ENCODE results near the gene SGCA.

Gene SGCA

DNA sequence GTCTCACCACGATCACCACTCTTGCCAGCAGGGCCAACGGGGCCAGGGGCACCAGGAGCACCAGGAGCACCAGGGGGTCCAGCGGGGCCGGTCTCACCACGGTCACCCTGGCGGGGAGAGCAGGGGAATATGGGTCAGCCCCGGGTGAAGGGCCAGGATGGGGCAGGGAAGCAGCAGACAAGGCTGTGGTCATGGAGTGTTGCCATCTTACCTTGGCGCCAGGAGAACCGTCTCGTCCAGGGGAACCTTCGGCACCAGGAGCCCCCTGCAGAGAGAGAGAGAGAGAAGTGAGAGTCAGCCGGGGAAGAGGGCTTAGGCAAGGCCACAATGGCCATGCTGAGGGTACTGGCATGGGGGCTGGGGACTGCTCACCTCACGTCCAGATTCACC is 22.7 kb downstream of the SGCA start:
- Mint-ChIP-seq H3K4me3 (no peak overlapping the region), H3K36me3 (no peaks in the 10 kb centered on the region), H3K4me1 (peaks cover 8% of the 10 kb centered on the region), H3K9me3 (no peaks in the 10 kb centered on the region), H3K27ac (no peak overlapping the region)
- no peak for DNase-seq (ENCODE audit: low spot score in 2 of 2)
- ATAC-seq, result no peak

- Mint-ChIP-seq H3K36me3 (no peaks in the 10 kb centered on the region), H3K9me3 (no peaks in the 10 kb centered on the region), H3K4me3 (no peak overlapping the region), H3K27ac (no peak overlapping the region), H3K4me1 (peaks cover 3% of the 10 kb centered on the region)
- no peak for ATAC-seq
- DNase-seq (ENCODE audit: low spot score in 2 of 2), result no peak
Observed at GRCh38 chr17:50188921-50189549, 23.2 kb downstream of the SGCA start.

- ATAC-seq, result no peak
- Mint-ChIP-seq H3K27ac (no peak overlapping the region), H3K4me3 (no peak overlapping the region)
Observed at GRCh38 chr17:50189550-50190292, 23.9 kb downstream of the SGCA start.

DNA sequence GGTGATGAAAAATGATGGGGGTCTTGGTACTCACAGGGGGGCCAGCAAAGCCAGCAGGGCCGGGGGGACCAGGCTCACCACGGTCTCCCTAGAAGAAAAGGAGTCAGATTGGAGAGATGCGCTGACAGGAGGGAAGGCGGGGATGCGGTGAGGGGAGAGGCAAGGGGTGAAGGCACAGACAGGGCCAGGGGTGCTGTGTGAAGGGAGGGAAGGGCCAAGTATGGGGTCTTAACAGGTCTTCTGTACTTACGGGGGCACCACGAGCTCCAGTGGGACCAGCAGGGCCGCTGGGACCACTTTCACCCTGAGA is 24.4 kb downstream of the SGCA start:
- Mint-ChIP-seq H3K27ac (no peak overlapping the region), H3K4me3 (no peak overlapping the region), H3K4me1 (no peaks in the 10 kb centered on the region), H3K9me3 (no peaks in the 10 kb centered on the region), H3K36me3 (no peaks in the 10 kb centered on the region)
- DNase-seq (ENCODE audit: low spot score in 2 of 2) (no peak), ATAC-seq (no peak)

More at GRCh38 chr17:50189550-50190292, 23.9 kb downstream of the SGCA start:
- no peaks in the 10 kb centered on the region for H3K9me3 Mint-ChIP-seq
- H3K4me1 Mint-ChIP-seq, result no peaks in the 10 kb centered on the region
- no peak for DNase-seq (ENCODE audit: low spot score in 2 of 2)
- no peaks in the 10 kb centered on the region for H3K36me3 Mint-ChIP-seq

- no peak for DNase-seq (ENCODE audit: low spot score in 2 of 2)
- Mint-ChIP-seq H3K4me1 (no peaks in the 10 kb centered on the region), H3K36me3 (no peaks in the 10 kb centered on the region), H3K27ac (peak overlapping the region; percentile 74), H3K4me3 (no peak overlapping the region), H3K9me3 (no peaks in the 10 kb centered on the region)
- ATAC-seq, result no peak
Observed at GRCh38 chr17:50190603-50191358, 25.0 kb downstream of the SGCA start.

DNA sequence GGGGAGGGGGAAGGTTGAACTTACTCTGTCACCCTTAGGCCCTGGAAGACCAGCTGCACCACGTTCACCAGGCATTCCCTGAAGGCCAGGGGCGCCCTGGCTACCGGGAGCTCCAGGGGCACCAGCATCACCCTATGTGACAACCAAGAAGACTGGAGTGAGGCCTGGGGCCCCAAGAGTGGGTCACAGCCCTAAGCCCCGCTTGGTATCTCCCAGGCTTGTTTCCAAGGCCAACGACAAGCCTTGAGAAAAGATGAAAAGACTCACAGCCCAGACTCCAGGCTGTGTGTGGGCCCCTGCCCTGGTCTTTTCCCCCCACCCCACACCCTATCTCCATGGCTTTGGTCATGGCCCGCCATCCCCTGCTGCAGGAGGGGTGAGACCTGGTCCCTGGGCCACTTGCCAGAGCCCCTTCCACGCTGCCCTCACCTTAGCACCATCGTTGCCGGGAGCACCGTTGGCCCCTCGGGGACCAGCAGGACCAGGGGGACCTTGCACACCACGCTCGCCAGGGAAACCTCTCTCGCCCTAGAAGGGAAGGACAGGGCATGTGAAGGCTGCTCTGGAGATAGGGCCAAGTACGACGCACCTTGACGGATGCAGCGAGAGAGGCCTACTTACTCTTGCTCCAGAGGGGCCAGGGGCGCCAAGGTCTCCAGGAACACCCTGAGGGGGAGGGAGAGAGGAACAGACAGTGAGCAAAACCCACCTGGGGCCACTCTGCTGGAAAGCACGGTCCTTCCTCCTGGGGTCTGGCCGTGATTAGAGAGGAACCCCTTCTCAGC is 25.7 kb downstream of the SGCA start:
- Mint-ChIP-seq H3K9me3 (no peaks in the 10 kb centered on the region), H3K4me1 (no peaks in the 10 kb centered on the region), H3K27ac (peak overlapping the region; percentile 74), H3K4me3 (no peak overlapping the region), H3K36me3 (no peaks in the 10 kb centered on the region)
- DNase-seq (ENCODE audit: low spot score in 2 of 2) (no peak), ATAC-seq (no peak)

- H3K9me3 Mint-ChIP-seq, result no peaks in the 10 kb centered on the region
- no peak overlapping the region for H3K4me3 Mint-ChIP-seq
- H3K27ac Mint-ChIP-seq, result no peak overlapping the region
- H3K36me3 Mint-ChIP-seq, result no peaks in the 10 kb centered on the region
- ATAC-seq (no peak), DNase-seq (ENCODE audit: low spot score in 2 of 2) (no peak)
- no peaks in the 10 kb centered on the region for H3K4me1 Mint-ChIP-seq
Observed at GRCh38 chr17:50192144-50192617, 26.4 kb downstream of the SGCA start.

DNA sequence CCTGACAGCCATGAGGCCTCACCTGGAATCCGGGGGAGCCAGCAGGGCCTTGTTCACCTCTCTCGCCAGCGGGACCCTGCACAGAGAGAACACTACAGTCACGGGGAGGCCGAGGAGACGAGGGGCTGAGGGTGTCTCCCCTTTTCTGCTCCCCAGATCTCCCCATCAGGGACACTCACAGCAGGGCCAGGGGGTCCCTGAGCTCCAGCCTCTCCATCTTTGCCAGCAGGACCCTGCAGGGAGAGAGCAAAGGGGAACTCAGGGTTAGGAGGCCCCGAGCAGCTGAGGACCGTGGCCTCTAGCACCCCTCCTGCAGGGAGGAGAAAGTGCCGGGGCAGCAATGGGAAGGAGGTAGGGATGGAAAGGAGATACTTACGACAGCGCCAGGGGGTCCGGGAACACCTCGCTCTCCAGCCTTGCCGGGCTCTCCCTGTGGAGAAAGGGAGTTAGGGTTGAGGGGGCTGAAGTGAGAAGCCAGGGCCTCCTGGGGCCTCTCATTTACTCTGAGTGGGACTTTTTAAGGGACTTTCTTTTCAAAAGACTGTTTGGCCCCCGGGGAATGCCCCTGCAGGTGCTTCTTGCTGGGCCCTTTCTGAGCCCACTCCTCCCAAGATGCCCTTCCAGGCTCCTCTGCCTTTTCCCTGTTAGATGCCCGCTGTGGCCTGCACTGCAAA is 26.9 kb downstream of the SGCA start:
- Mint-ChIP-seq H3K27ac (no peak overlapping the region), H3K4me3 (no peak overlapping the region), H3K9me3 (no peaks in the 10 kb centered on the region), H3K4me1 (no peaks in the 10 kb centered on the region), H3K36me3 (no peaks in the 10 kb centered on the region)
- no peak for ATAC-seq
- no peak for DNase-seq (ENCODE audit: low spot score in 2 of 2)

DNA sequence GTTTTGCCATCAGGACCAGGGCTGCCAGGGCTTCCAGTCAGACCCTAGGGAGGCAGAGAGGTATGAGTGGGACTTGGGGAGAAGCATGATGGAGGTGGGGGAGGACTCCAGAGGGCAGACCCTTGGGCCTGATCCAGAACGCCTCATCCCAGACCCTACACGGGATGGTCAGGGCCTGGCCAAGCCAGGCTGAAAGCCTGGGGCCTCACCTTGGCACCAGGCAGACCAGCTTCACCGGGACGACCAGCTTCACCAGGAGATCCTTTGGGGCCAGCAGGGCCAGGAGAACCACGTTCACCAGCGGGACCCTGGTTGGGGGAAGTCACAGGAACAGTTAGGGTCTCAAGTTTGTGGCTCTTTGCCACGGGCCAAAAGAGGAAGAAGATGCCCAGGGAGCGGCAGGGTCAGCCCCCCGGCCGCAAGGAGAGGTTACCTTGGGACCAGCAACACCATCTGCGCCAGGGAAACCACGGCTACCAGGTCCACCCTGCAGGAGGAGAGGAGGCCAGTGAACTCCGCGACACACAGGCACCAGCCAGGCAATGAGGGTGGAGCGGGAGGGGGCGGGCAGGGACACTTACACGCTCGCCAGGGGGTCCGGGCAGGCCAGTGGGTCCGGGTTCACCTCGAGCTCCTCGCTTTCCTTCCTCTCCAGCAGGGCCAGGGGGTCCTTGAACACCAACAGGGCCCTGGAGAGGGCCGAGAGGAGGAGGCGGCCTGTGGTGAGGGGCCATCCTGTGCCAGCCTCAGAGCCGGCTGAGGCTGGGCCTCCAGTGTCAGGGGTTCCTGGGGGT is 28.5 kb downstream of the SGCA start:
- H3K36me3 Mint-ChIP-seq, result no peaks in the 10 kb centered on the region
- H3K4me1 Mint-ChIP-seq, result no peaks in the 10 kb centered on the region
- H3K27ac Mint-ChIP-seq, result no peak overlapping the region
- DNase-seq (ENCODE audit: low spot score in 2 of 2) (no peak), ATAC-seq (no peak)
- no peaks in the 10 kb centered on the region for H3K9me3 Mint-ChIP-seq
- H3K4me3 Mint-ChIP-seq, result no peak overlapping the region

GRCh38 chr17:50194934-50195865 is 29.4 kb downstream of the SGCA start:
- Mint-ChIP-seq H3K9me3 (no peaks in the 10 kb centered on the region), H3K4me3 (no peak overlapping the region), H3K36me3 (no peaks in the 10 kb centered on the region), H3K4me1 (no peaks in the 10 kb centered on the region), H3K27ac (peak overlapping the region; percentile 60)
- no peak for DNase-seq (ENCODE audit: low spot score in 2 of 2)
- no peak for ATAC-seq

GRCh38 chr17:50196036-50196435 is 30.2 kb downstream of the SGCA start:
- no peak for ATAC-seq
- Mint-ChIP-seq H3K9me3 (no peaks in the 10 kb centered on the region), H3K4me3 (no peak overlapping the region), H3K36me3 (no peaks in the 10 kb centered on the region), H3K27ac (peak overlapping the region; percentile 60), H3K4me1 (peaks cover 5% of the 10 kb centered on the region)
- no peak for DNase-seq (ENCODE audit: low spot score in 2 of 2)

GRCh38 chr17:50196826-50197225 is 31.0 kb downstream of the SGCA start:
- no peaks in the 10 kb centered on the region for H3K36me3 Mint-ChIP-seq
- no peaks in the 10 kb centered on the region for H3K9me3 Mint-ChIP-seq
- no peak for ATAC-seq
- H3K27ac Mint-ChIP-seq, result no peak overlapping the region
- no peak for DNase-seq (ENCODE audit: low spot score in 2 of 2)
- no peak overlapping the region for H3K4me3 Mint-ChIP-seq
- peaks cover 9% of the 10 kb centered on the region for H3K4me1 Mint-ChIP-seq

DNA sequence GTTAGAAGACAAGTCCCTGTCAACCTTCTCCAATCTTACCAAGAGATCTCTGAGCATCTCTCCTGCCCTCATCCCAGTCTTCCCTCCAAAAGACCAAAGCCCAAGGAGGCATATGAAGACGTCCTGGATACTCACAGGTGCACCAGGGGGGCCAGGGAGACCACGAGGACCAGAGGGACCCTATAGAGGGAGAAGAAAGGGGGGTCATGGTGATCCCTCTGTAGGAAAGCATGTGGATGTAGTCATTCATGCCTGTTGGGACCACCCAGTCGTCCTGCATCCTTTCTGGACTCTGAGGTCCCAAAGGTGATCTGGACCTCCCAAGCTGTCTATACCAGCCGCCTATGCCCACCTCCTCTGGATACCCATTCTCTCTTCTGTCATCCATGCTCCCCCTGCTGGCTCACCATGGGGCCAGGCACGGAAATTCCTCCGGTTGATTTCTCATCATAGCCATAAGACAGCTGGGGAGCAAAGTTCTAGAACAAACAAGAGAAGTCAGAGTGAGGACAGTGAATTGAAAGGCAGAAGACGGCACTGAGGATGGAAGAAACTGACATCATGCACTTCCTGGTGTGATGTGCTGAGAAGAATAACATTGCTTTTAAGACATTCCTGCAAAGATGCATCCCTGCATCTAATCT is 32.3 kb downstream of the SGCA start:
- Mint-ChIP-seq H3K36me3 (no peaks in the 10 kb centered on the region), H3K9me3 (no peaks in the 10 kb centered on the region), H3K4me3 (peak overlapping the region; percentile 8), H3K27ac (no peak overlapping the region), H3K4me1 (peaks cover 9% of the 10 kb centered on the region)
- no peak for ATAC-seq
- peak; percentile 29 to 76 for DNase-seq (ENCODE audit: low spot score in 2 of 2)
